Measurements from ENCODE around the gene IL25. TPM values are rescaled to one million over a fixed set of nuclear protein-coding genes. Genes with fewer than 3 reads are reported as not detected.

Gene IL25
- total RNA-seq, 2 donors from 2014 or later: not detected

DNA sequence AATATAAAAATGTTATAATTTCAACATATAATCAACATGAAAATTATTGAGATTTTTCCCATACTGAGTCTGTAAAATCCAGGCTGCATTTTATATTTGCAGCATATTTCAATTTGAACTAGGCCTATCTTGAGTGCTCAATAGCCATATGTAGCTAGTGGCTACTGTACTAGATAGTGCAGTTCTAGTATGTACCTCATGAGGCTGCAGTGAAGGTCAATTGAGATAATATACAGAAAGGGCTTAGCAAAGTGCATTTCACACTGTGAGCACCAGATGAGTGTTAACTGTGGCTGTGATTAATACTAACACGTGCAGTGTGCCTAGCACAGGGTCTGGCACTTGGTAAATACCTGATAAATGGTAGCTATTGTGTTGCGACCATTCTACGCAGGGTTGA is 14.6 kb upstream of the IL25 start:
- ATAC-seq (replicated peaks in 1 of 2): no peak
- Mint-ChIP-seq H3K27ac (no peak overlapping the region), H3K36me3 (ENCODE audit: insufficient read depth in 2 of 2) (no peaks in the 10 kb centered on the region), H3K4me1 (ENCODE audit: low read depth) (peaks cover 4% of the 10 kb centered on the region), H3K27me3 (ENCODE audit: low read depth) (peaks cover 13% of the 10 kb centered on the region), H3K4me3 (no peak overlapping the region), H3K9me3 (no peaks in the 10 kb centered on the region)
- no peak for DNase-seq

DNA sequence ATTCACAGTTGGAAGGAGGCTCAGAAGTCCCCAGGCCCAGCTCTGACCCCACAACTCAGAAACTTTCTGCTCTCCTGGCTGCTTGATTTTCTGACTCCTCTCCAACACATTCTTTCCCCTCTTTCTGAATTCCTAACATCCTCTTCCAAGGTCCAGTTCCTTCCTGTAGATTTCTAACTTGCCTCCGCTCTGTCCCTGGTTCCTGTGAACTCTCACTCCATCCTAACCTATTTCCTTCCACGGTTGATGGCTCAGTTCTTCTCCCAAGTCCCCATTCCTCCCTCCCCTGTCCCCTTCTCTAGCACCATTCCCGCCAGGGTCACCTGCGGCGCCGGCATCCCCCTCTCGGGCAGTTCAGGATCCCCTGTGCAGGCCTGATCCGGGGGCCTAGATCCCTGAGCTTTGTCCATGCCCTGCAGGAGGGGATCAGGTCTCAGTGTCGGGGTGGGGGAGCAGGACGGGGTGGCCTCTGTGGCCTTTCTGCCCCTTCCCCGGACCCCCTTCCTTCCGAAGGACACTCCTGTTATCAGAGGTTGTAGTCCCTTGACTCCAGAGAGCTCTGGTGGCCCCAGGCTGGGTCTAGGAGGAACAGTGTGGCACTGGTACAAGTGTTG is 13.9 kb upstream of the IL25 start:
- H3K4me1 Mint-ChIP-seq (ENCODE audit: low read depth): no peaks in the 10 kb centered on the region
- H3K9me3 Mint-ChIP-seq: no peaks in the 10 kb centered on the region
- no peak overlapping the region for H3K27ac Mint-ChIP-seq
- H3K36me3 Mint-ChIP-seq (ENCODE audit: insufficient read depth in 2 of 2): no peaks in the 10 kb centered on the region
- peaks cover 7% of the 10 kb centered on the region for H3K27me3 Mint-ChIP-seq (ENCODE audit: low read depth)
- no peak overlapping the region for H3K4me3 Mint-ChIP-seq
- ATAC-seq (replicated peaks in 1 of 2): no peak
- DNase-seq: no peak

DNA sequence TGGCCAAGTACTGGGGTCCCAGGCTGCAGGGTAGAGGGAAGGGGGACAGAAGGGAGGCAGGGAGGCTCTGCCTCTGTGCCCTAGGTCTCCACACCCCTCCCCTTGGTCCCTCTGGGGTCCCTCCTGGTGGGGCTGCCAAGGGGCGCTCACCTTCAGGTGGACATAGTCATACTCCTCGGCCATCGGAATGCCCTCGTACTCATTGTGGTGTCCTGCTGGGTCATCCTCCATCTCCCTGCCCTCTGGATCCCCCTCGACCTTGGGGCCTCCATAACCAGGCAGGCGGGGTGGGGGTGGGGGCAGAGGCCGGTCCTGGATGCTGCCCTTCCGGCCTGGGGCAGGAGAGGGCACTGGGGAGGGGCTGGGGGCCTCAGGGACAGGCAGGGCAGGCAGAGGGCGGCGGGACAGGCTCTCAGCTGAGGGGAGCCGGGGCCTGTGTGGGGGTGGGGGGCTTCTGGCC is 13.4 kb upstream of the IL25 start:
- Mint-ChIP-seq H3K4me3 (no peak overlapping the region), H3K27ac (no peak overlapping the region), H3K36me3 (ENCODE audit: insufficient read depth in 2 of 2) (no peaks in the 10 kb centered on the region), H3K4me1 (ENCODE audit: low read depth) (no peaks in the 10 kb centered on the region), H3K9me3 (no peaks in the 10 kb centered on the region), H3K27me3 (ENCODE audit: low read depth) (peaks cover 4% of the 10 kb centered on the region)
- ATAC-seq (replicated peaks in 1 of 2): no peak
- DNase-seq: no peak

- Mint-ChIP-seq H3K4me1 (ENCODE audit: low read depth) (no peaks in the 10 kb centered on the region), H3K4me3 (no peak overlapping the region), H3K36me3 (ENCODE audit: insufficient read depth in 2 of 2) (no peaks in the 10 kb centered on the region), H3K9me3 (no peaks in the 10 kb centered on the region), H3K27ac (no peak overlapping the region), H3K27me3 (ENCODE audit: low read depth) (peaks cover 9% of the 10 kb centered on the region)
- DNase-seq (no peak), ATAC-seq (replicated peaks in 1 of 2) (no peak)
These were observed 12.7 kb upstream of the IL25 start for GRCh38 chr14:23359722-23360447.

- no peak overlapping the region for H3K4me3 Mint-ChIP-seq
- H3K36me3 Mint-ChIP-seq (ENCODE audit: insufficient read depth in 2 of 2): no peaks in the 10 kb centered on the region
- no peak overlapping the region for H3K27ac Mint-ChIP-seq
- DNase-seq: no peak
- no peaks in the 10 kb centered on the region for H3K9me3 Mint-ChIP-seq
- H3K27me3 Mint-ChIP-seq (ENCODE audit: low read depth): peaks cover 11% of the 10 kb centered on the region
- no peaks in the 10 kb centered on the region for H3K4me1 Mint-ChIP-seq (ENCODE audit: low read depth)
- no peak for ATAC-seq (replicated peaks in 1 of 2)
These were observed 12.1 kb upstream of the IL25 start for GRCh38 chr14:23360496-23360895.

DNA sequence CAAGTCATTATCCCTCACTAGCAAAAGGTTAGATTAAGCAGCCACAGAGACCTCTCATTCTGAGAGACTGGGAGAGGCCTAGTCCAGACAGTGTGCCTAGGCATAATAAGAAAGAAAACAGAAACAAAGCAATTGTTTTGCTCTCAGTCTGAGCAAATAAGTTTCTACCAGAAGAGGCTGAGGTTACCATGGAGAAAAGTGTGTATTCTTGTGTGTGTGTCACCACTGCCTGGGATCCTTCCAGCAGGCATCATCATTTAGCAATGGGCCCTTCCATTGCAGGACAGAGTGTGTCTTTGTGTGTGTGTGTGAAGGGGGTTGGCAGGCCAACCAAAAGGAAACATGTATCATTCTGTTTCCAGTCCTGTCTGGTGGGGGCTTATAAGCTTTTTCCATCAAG is 11.3 kb upstream of the IL25 start:
- DNase-seq (peak in 1 of 2 donors; percentile 18), ATAC-seq (replicated peaks in 1 of 2) (peak; percentile 80 to 87)
- H3K36me3 Mint-ChIP-seq (ENCODE audit: insufficient read depth in 2 of 2): no peaks in the 10 kb centered on the region
- peaks cover 11% of the 10 kb centered on the region for H3K27me3 Mint-ChIP-seq (ENCODE audit: low read depth)
- H3K27ac Mint-ChIP-seq: no peak overlapping the region
- H3K4me3 Mint-ChIP-seq: peak overlapping the region in 1 of 2 donors; percentile 24
- no peaks in the 10 kb centered on the region for H3K9me3 Mint-ChIP-seq
- H3K4me1 Mint-ChIP-seq (ENCODE audit: low read depth): no peaks in the 10 kb centered on the region

- H3K4me3 Mint-ChIP-seq: peak overlapping the region in 1 of 2 donors; percentile 2
- no peaks in the 10 kb centered on the region for H3K36me3 Mint-ChIP-seq (ENCODE audit: insufficient read depth in 2 of 2)
- H3K9me3 Mint-ChIP-seq: no peaks in the 10 kb centered on the region
- DNase-seq (no peak), ATAC-seq (replicated peaks in 1 of 2) (no peak)
- H3K4me1 Mint-ChIP-seq (ENCODE audit: low read depth): no peaks in the 10 kb centered on the region
- H3K27me3 Mint-ChIP-seq (ENCODE audit: low read depth): peaks cover 14% of the 10 kb centered on the region
- H3K27ac Mint-ChIP-seq: no peak overlapping the region
These were observed 10.8 kb upstream of the IL25 start for GRCh38 chr14:23361763-23362162.

GRCh38 chr14:23362200-23362599 is 10.4 kb upstream of the IL25 start:
- H3K4me3 Mint-ChIP-seq: no peak overlapping the region

GRCh38 chr14:23364164-23365035 is 8.2 kb upstream of the IL25 start:
- no peaks in the 10 kb centered on the region for H3K9me3 Mint-ChIP-seq
- H3K4me3 Mint-ChIP-seq: peak overlapping the region; percentile 35 to 56
- DNase-seq: no peak
- H3K36me3 Mint-ChIP-seq (ENCODE audit: insufficient read depth in 2 of 2): no peaks in the 10 kb centered on the region
- H3K27ac Mint-ChIP-seq: no peak overlapping the region
- H3K27me3 Mint-ChIP-seq (ENCODE audit: low read depth): peaks cover 35% of the 10 kb centered on the region
- no peaks in the 10 kb centered on the region for H3K4me1 Mint-ChIP-seq (ENCODE audit: low read depth)
- ATAC-seq (replicated peaks in 1 of 2): no peak

More at GRCh38 chr14:23362200-23362599, 10.4 kb upstream of the IL25 start:
- no peaks in the 10 kb centered on the region for H3K9me3 Mint-ChIP-seq
- no peak overlapping the region for H3K27ac Mint-ChIP-seq
- H3K36me3 Mint-ChIP-seq (ENCODE audit: insufficient read depth in 2 of 2): no peaks in the 10 kb centered on the region
- ATAC-seq (replicated peaks in 1 of 2): peak in 1 of 2 donors; percentile 30
- no peaks in the 10 kb centered on the region for H3K4me1 Mint-ChIP-seq (ENCODE audit: low read depth)
- no peak for DNase-seq
- peaks cover 19% of the 10 kb centered on the region for H3K27me3 Mint-ChIP-seq (ENCODE audit: low read depth)

- Mint-ChIP-seq H3K9me3 (no peaks in the 10 kb centered on the region), H3K4me3 (peak within 1 kb of the TSS; percentile 35 to 56), H3K27ac (no peak within 1 kb of the TSS), H3K4me1 (ENCODE audit: low read depth) (no peaks in the 10 kb centered on the region), H3K36me3 (ENCODE audit: insufficient read depth in 2 of 2) (no peaks in the 10 kb centered on the region), H3K27me3 (ENCODE audit: low read depth) (peaks cover 35% of the 10 kb centered on the region)
- ATAC-seq (replicated peaks in 1 of 2) (no peak), DNase-seq (no peak)
These were observed 7.4 kb upstream of the IL25 start, which contains the start of gene EFS for GRCh38 chr14:23365036-23365731. TSS of gene EFS (minus strand) at chr14:23365172. CDS start at chr14:23365025, 147 bp downstream.

GRCh38 chr14:23365732-23366425 is 6.7 kb upstream of the IL25 start:
- DNase-seq: no peak
- no peak for ATAC-seq (replicated peaks in 1 of 2)
- Mint-ChIP-seq H3K4me1 (ENCODE audit: low read depth) (no peaks in the 10 kb centered on the region), H3K27me3 (ENCODE audit: low read depth) (peaks cover 35% of the 10 kb centered on the region), H3K27ac (no peak overlapping the region), H3K9me3 (no peaks in the 10 kb centered on the region), H3K36me3 (ENCODE audit: insufficient read depth in 2 of 2) (no peaks in the 10 kb centered on the region), H3K4me3 (no peak overlapping the region)

DNA sequence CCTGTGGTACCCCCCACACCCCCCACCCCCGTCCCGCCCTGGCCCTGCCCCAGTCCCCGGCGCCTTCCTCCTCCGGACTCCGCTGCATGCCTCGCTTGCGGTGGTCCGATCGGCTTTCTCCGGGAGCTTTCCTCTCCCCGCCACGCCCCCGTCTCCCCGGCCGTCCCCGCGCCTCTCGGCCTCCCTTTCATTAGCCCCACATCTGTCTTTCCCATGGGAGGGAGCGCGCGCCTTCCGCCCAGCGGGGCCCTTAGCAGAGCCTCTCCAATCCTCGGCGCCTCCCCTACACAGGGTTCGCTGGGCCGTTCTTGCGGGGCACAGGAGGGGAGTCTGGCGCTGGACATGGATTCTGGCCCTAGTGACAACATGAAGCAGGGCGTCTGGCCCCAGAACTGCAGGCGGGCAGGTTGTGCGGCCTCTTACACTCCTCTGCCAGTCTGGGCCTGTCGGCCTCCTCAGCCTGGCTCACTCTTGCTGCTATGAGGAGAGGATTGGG is 6.1 kb upstream of the IL25 start:
- H3K4me3 Mint-ChIP-seq: no peak overlapping the region

More for the DNA sequence above, 6.1 kb upstream of the IL25 start:
- Mint-ChIP-seq H3K9me3 (no peaks in the 10 kb centered on the region), H3K27me3 (ENCODE audit: low read depth) (peaks cover 35% of the 10 kb centered on the region), H3K4me1 (ENCODE audit: low read depth) (no peaks in the 10 kb centered on the region), H3K27ac (no peak overlapping the region), H3K36me3 (ENCODE audit: insufficient read depth in 2 of 2) (no peaks in the 10 kb centered on the region)
- DNase-seq (no peak), ATAC-seq (replicated peaks in 1 of 2) (no peak)
